HEK293T (cell line): Measurements from ENCODE around the gene ADM5.
"Not testable (repeated sequence)": the region's sequence is repeated elsewhere in the genome, so short reads cannot be mapped to it uniquely, and the experiment has no call there.

Source experiments
- CTCF ChIA-PET: fragments of 350-600 bp; formaldehyde crosslinking; extraction: SDS; loops from one replicate; lab custom pipeline; 2021; ENCODE audit warnings: antibody characterized with exemption, inconsistent platforms; lab: Yijun Ruan, JAX
- POLR2A ChIA-PET: fragments of 350-600 bp; formaldehyde crosslinking; extraction: SDS; loops from one replicate; lab custom pipeline; 2020; ENCODE audit warnings: antibody characterized with exemption, inconsistent platforms; lab: Yijun Ruan, JAX
- DNase-seq: peaks from one replicate; pipeline ENCODE4 v3.0.0; 2012; ENCODE audit warnings: mixed read lengths; ENCODE audit errors: extremely low spot score
- ARNT ChIP-seq: fragments of 450-650 bp; IDR thresholded peaks from 2 replicates; pipeline ENCODE4 v1.6.1; 2017; ENCODE audit warnings: mild to moderate bottlenecking
- BHLHE40 ChIP-seq: fragments of 450-650 bp; IDR thresholded peaks from 2 replicates; pipeline ENCODE4 v1.6.1; 2016; ENCODE audit warnings: mild to moderate bottlenecking, moderate library complexity, borderline replicate concordance
- CTBP1 ChIP-seq: fragments of 450-650 bp; IDR thresholded peaks from 2 replicates; pipeline ENCODE4 v1.6.1; 2016; ENCODE audit warnings: borderline replicate concordance
- ELF4 ChIP-seq: fragments of 450-650 bp; IDR thresholded peaks from 2 replicates; pipeline ENCODE4 v1.6.1; 2017; ENCODE audit warnings: antibody characterized with exemption
- FOXA1 ChIP-seq: fragments of 450-650 bp; IDR thresholded peaks from 2 replicates; pipeline ENCODE4 v1.6.1; 2016; ENCODE audit warnings: mild to moderate bottlenecking
- FOXK2 ChIP-seq: fragments of 450-650 bp; IDR thresholded peaks from 2 replicates; pipeline ENCODE4 v1.6.1; 2016; ENCODE audit warnings: mild to moderate bottlenecking
- FOXM1 ChIP-seq: fragments of 450-650 bp; IDR thresholded peaks from 2 replicates; pipeline ENCODE4 v1.6.1; 2017; ENCODE audit warnings: mild to moderate bottlenecking, borderline replicate concordance
- HDGF ChIP-seq: fragments of 450-650 bp; IDR thresholded peaks from 2 replicates; pipeline ENCODE4 v1.6.1; 2017; ENCODE audit warnings: antibody characterized with exemption, borderline replicate concordance
- L3MBTL2 ChIP-seq: fragments of 450-650 bp; conservative IDR thresholded peaks from 2 replicates; pipeline ENCODE4 v1.6.1; 2016; ENCODE audit warnings: mild to moderate bottlenecking
- LEF1 ChIP-seq: fragments of 450-650 bp; IDR thresholded peaks from 2 replicates; pipeline ENCODE4 v1.6.1; 2017; ENCODE audit warnings: mild to moderate bottlenecking, borderline replicate concordance
- NFRKB ChIP-seq: fragments of 450-650 bp; IDR thresholded peaks from 2 replicates; pipeline ENCODE4 v1.6.1; 2016; ENCODE audit warnings: mild to moderate bottlenecking, moderate library complexity
- SP1 ChIP-seq: fragments of 450-650 bp; IDR thresholded peaks from 2 replicates; pipeline ENCODE4 v1.6.1; 2017
- SUZ12 ChIP-seq: fragments of 450-650 bp; IDR thresholded peaks from 2 replicates; pipeline ENCODE4 v1.6.1; 2016; ENCODE audit warnings: mild to moderate bottlenecking
- TARDBP ChIP-seq: fragments of 450-650 bp; IDR thresholded peaks from 2 replicates; pipeline ENCODE4 v1.6.1; 2016
- ZNF384 ChIP-seq: fragments of 450-650 bp; IDR thresholded peaks from 2 replicates; pipeline ENCODE4 v1.6.1; 2016
- TF ChIP-seq, protein P1 (sequence below): fragments of 450-650 bp; IDR thresholded peaks from 2 replicates; pipeline ENCODE4 v1.6.1; 2016

ADM5 gene

DNA sequence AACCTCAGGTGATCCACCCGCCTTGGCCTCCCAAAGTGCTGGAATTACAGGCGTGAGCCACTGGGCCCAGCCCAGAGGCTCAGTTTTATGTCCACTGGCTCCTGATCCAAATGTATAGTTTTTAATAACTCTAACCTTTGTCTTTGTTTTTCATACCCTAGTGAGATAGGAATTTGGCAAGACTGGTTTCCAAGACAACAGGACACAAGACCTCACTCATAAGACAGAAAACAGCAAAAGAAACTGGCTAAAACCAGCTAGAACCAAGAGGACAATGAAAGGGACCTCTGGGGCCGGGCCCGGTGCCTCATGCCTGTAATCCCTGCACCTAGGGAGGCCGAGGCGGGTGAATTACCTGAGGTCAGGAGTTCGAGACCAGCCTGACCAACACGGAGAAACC is 29.1 kb downstream of the ADM5 start:
- no peak for DNase-seq
- ChIA-PET CTCF (interaction anchor here (0.9 kb wide), 1 partner anchor 15 kb away, joined by 3 read pairs; no protein-coding TSS in a partner anchor), POLR2A (interaction anchor here (0.6 to 3.1 kb wide), 7 partner anchors 12 to 138 kb away, joined by 3 to 20 read pairs (median 5); partner anchors contain the start of genes FUZ, NOSIP, PRMT1 and PRRG2)
- TF ChIP-seq, protein P1, sequence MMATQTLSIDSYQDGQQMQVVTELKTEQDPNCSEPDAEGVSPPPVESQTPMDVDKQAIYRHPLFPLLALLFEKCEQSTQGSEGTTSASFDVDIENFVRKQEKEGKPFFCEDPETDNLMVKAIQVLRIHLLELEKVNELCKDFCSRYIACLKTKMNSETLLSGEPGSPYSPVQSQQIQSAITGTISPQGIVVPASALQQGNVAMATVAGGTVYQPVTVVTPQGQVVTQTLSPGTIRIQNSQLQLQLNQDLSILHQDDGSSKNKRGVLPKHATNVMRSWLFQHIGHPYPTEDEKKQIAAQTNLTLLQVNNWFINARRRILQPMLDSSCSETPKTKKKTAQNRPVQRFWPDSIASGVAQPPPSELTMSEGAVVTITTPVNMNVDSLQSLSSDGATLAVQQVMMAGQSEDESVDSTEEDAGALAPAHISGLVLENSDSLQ, result no peak
- no peak for TF ChIP-seq SP1
- no peak for TF ChIP-seq FOXM1
- TF ChIP-seq FOXK2, result no peak
- TF ChIP-seq NFRKB, result no peak
- TF ChIP-seq TARDBP, result no peak
- no peak for TF ChIP-seq SUZ12
- TF ChIP-seq HDGF, result no peak
- no peak for TF ChIP-seq ARNT
- no peak for TF ChIP-seq L3MBTL2
- TF ChIP-seq BHLHE40, result no peak
- no peak for TF ChIP-seq ZNF384
- TF ChIP-seq CTBP1, result no peak

DNA sequence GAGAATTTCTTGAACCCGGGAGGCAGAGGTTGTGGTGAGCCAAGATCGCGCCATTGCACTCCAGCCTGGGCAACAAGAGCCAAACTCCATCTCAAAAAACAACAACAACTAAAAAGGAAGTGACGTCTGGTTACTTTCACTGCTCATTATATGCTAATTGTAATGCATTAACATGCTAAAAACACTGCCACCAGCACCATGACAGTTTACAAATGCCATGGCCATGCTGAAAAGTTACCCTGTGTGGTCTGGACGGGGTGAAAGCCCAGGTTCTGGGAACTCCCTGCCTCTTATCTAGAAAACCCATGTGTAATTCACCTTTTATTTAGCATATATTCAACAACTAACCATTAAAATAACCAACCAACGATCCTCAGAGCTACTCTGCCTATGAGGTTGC is 29.6 kb downstream of the ADM5 start:
- CTCF ChIA-PET, result no interaction called here
- DNase-seq, result no peak
- TF ChIP-seq L3MBTL2, result no peak
- no peak for TF ChIP-seq BHLHE40
- TF ChIP-seq ELF4, result no peak
- no peak for TF ChIP-seq FOXA1
- TF ChIP-seq SP1, result no peak
- no peak for TF ChIP-seq FOXM1
- TF ChIP-seq ZNF384, result no peak
- no peak for TF ChIP-seq CTBP1
- TF ChIP-seq, protein P1, result no peak
- TF ChIP-seq TARDBP, result no peak
- TF ChIP-seq NFRKB, result no peak
- no peak for TF ChIP-seq FOXK2
- TF ChIP-seq SUZ12, result no peak
- TF ChIP-seq LEF1, result no peak
- TF ChIP-seq ARNT, result no peak
- no peak for TF ChIP-seq HDGF
- POLR2A ChIA-PET, result interaction anchor here (3.1 kb wide), 1 partner anchor 43 kb away, joined by 20 read pairs; the partner anchor contains the start of gene PRMT1

DNA sequence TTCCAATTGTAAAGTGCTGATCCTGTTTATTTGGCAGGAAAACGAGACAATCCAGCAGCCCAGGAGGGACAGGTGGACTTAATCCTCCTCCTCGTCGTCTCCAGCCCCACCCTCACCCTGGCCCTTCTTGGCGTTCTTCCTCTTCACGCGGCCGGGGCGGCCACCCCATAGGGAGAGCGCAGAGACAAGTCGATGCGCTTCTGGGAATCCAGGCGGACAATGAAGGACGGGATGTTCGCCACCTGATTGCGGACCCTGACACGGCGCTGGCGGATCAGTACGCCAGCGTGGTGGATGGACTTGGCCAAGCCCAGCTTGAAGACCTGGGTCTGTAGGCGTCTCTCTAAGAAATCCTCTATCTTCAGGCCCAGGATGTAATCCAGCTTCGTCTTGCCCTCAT is 30.0 kb downstream of the ADM5 start:
- POLR2A ChIA-PET, result interaction anchor here (3.1 kb wide), 1 partner anchor 44 kb away, joined by 20 read pairs; the partner anchor contains the start of gene PRMT1
- DNase-seq, CTCF ChIA-PET: not testable (repeated sequence)

DNA sequence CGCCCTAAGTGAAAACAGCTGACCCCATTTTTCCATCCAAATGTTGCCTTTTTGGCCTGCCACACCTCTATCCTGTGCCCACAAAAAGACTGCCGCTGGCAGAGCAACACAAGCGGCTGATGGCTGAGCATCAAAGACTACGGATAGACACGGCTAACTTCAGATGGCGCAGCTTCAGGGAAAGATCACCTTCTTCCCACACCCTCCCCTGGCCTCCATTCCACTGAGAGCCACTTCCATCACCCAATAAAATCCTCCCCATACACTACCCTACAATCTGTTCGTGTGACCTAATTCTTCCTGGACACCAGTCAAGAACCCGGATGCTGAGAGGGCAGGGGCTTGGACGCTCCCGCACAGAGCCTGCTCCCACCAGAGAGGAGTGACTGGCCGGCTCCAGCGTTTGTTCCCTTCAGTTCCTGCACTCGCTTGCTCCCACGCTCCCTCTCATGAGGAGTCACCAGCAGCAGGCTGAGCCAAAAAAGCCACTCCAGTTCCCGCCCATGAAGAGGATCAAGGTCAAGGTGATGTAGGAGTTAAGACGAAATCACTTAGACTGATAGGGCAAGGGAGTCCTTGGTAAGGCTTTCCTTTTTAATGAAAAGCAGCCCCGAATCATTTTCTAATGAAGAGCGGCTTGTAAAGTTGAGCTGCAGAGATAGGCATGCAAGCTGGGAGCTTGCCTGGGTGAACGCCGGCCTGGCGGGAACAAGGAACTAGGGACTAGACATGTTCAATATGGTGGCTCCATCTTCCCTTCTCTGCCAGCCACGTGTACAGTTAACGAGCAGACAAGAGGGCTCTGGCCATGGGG is 38.0 kb downstream of the ADM5 start:
- CTCF ChIA-PET, result interaction anchor here (1.1 kb wide), 1 partner anchor 10 kb away, joined by 6 read pairs; no protein-coding TSS in a partner anchor
- POLR2A ChIA-PET, result interaction anchor here (1.7 kb wide), 1 partner anchor 10 kb away, joined by 6 read pairs; no protein-coding TSS in a partner anchor

DNA sequence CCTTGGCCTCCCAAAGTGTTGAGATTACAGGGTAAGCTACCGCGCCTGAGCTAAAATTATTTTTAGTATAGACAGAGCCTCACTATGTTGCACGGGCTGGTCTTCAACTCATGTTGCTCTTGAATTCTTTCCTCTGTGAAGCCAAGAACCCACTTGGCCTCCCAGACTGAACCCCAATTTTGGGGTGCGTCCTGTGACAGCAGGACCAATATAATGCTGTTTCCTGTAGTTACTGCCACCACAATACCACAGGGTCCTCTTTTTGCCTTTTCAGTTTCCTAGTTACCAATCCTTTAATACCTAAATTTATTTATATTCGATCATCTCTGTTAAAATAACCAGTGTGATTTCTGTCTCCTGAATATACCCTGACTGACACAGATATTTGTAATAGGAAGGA is 40.8 kb downstream of the ADM5 start:
- CTCF ChIA-PET, result no interaction called here

More for the DNA sequence above, 38.0 kb downstream of the ADM5 start:
- no peak for DNase-seq
- TF ChIP-seq CTBP1 (no peak), ARNT (no peak), BHLHE40 (no peak), FOXM1 (no peak), ELF4 (no peak), HDGF (no peak)

DNA sequence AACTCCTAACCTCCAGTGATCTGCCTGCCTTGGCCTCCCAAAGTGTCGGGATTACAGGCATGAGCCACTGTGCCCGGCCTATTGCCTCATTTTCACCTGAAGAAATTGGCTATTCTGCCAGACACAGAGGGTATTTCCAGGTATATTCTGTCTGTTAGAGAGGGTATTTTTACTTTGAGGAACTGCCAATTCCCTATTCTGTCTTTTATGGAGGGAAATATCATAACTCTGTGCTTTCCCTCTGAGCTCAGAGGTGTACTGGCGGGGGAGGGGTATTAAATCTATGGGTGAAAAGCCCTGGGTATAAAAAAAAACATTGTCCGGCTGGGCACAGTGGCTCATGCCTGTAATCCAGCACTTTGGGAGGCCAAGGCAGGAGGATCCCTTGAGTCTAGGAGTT is 48.9 kb downstream of the ADM5 start:
- POLR2A ChIA-PET, result no interaction called here
- DNase-seq, result no peak
- CTCF ChIA-PET, result no interaction called here
- TF ChIP-seq ZNF384, result no peak
- no peak for TF ChIP-seq FOXK2
- TF ChIP-seq ELF4, result no peak

More for the DNA sequence above, 40.8 kb downstream of the ADM5 start:
- POLR2A ChIA-PET, result interaction anchor here (0.8 to 1.8 kb wide), 2 partner anchors 9 to 12 kb away, joined by 3 to 5 read pairs; no protein-coding TSS in a partner anchor
- TF ChIP-seq LEF1, result no peak
- TF ChIP-seq BHLHE40, result no peak
- no peak for TF ChIP-seq SUZ12
- no peak for TF ChIP-seq FOXM1
- TF ChIP-seq, protein P1, result no peak
- no peak for TF ChIP-seq FOXA1
- no peak for TF ChIP-seq ARNT
- no peak for TF ChIP-seq HDGF
- DNase-seq, result no peak
